ENCODE measurements around the gene NKAIN2.
"Not testable (repeated sequence)": the region's sequence is repeated elsewhere in the genome, so short reads cannot be mapped to it uniquely, and the experiment has no call there.

NKAIN2 gene

GRCh38 chr6:123980311-123980710 lies 176.6 kb downstream of the NKAIN2 start:
- DNase-seq: no peak

- no peak for DNase-seq
Observed at GRCh38 chr6:123986938-123987337, 183.3 kb downstream of the NKAIN2 start.

- DNase-seq: not testable (repeated sequence)
Observed at GRCh38 chr6:123989918-123990317, 186.3 kb downstream of the NKAIN2 start.

- no peak for DNase-seq
Observed at GRCh38 chr6:123990376-123990775, 186.7 kb downstream of the NKAIN2 start.

GRCh38 chr6:123994168-123994567 lies 190.5 kb downstream of the NKAIN2 start:
- DNase-seq: no peak

GRCh38 chr6:123994891-123995635 lies 191.4 kb downstream of the NKAIN2 start:
- no peak for DNase-seq

GRCh38 chr6:123997223-123997622 lies 193.6 kb downstream of the NKAIN2 start:
- peak; percentile 68 for DNase-seq

GRCh38 chr6:124002377-124003081 lies 198.9 kb downstream of the NKAIN2 start:
- no peak for DNase-seq

GRCh38 chr6:124007266-124007665 lies 203.6 kb downstream of the NKAIN2 start:
- DNase-seq: no peak

- no peak for DNase-seq
Observed at GRCh38 chr6:124008000-124008987, 204.6 kb downstream of the NKAIN2 start.

GRCh38 chr6:124008988-124009765 lies 205.5 kb downstream of the NKAIN2 start:
- DNase-seq: no peak

GRCh38 chr6:124010574-124010973 lies 206.9 kb downstream of the NKAIN2 start:
- DNase-seq: no peak

GRCh38 chr6:124011180-124011579 lies 207.5 kb downstream of the NKAIN2 start:
- DNase-seq: no peak

- DNase-seq: not testable (repeated sequence)
Observed at GRCh38 chr6:124022051-124022450, 218.4 kb downstream of the NKAIN2 start.

- DNase-seq: no peak
Observed at GRCh38 chr6:124022641-124023040, 219.0 kb downstream of the NKAIN2 start.

GRCh38 chr6:124026694-124027093 lies 223.0 kb downstream of the NKAIN2 start:
- no peak for DNase-seq

GRCh38 chr6:124027392-124027791 lies 223.7 kb downstream of the NKAIN2 start:
- DNase-seq: no peak

GRCh38 chr6:124028117-124028516 lies 224.5 kb downstream of the NKAIN2 start:
- DNase-seq: no peak

- no peak for DNase-seq
Observed at GRCh38 chr6:124029567-124029966, 225.9 kb downstream of the NKAIN2 start.

GRCh38 chr6:124033501-124033900 lies 229.8 kb downstream of the NKAIN2 start:
- DNase-seq: no peak

GRCh38 chr6:124036384-124036783 lies 232.7 kb downstream of the NKAIN2 start:
- no peak for DNase-seq

- DNase-seq: no peak
Observed at GRCh38 chr6:124040655-124041054, 237.0 kb downstream of the NKAIN2 start.

All from NCI-H2081 treated with DMSO at 0.1 percent for 48 hours (cell line).